ENCODE measurements around the gene CCDC88A.
"Not testable (repeated sequence)": the region's sequence is repeated elsewhere in the genome, so short reads cannot be mapped to it uniquely, and the experiment has no call there.

The CCDC88A gene

GRCh38 chr2:55450014-55450413 lies 30.4 kb upstream of the CCDC88A start:
- not testable (repeated sequence) for H3K9me3 ChIP-seq (ENCODE audit: control insufficient read depth, low read length); H4K8ac ChIP-seq (ENCODE audit: low read length); H2AK5ac ChIP-seq (ENCODE audit: low read length, severe bottlenecking); H2BK15ac ChIP-seq (ENCODE audit: low read depth, poor library complexity, severe bottlenecking); H2AFZ ChIP-seq (ENCODE audit: low read depth, low read length); H3K4me1 ChIP-seq (ENCODE audit: control insufficient read depth, insufficient read depth, low read depth, low read length); H3K14ac ChIP-seq (ENCODE audit: low read length in 2 of 2); H3K36me3 ChIP-seq (ENCODE audit: control insufficient read depth in 1 of 2, insufficient read depth in 2 of 2, low read depth in 1 of 2, low read length in 2 of 2); H2BK12ac ChIP-seq (ENCODE audit: low read length in 2 of 2); H3K18ac ChIP-seq (ENCODE audit: low read depth in 1 of 2, low read length in 2 of 2); H4K91ac ChIP-seq (ENCODE audit: low read length); H3K27me3 ChIP-seq (ENCODE audit: control insufficient read depth in 1 of 2, insufficient read depth in 1 of 2, low read length in 2 of 2); H3K9ac ChIP-seq (ENCODE audit: low read length); H2BK120ac ChIP-seq (ENCODE audit: low read depth, low read length); DNase-seq; H3K27ac ChIP-seq (ENCODE audit: low read length, poor library complexity, severe bottlenecking); H2BK5ac ChIP-seq (ENCODE audit: low read depth, low read length, poor library complexity, severe bottlenecking); H3K79me1 ChIP-seq (replicated peaks; ENCODE audit: low read length, poor library complexity, severe bottlenecking); H3K4me3 ChIP-seq (ENCODE audit: insufficient read depth in 1 of 2, low read depth in 1 of 2, low read length in 2 of 2); H3K23ac ChIP-seq (ENCODE audit: low read length in 2 of 2); H3K4ac ChIP-seq (ENCODE audit: low read depth in 1 of 2, low read length in 2 of 2); H3K4me2 ChIP-seq (ENCODE audit: low read length, poor library complexity, severe bottlenecking)
- 95% methylated on average over 3 of the region's 3 CpGs for WGBS

- H2AFZ ChIP-seq (ENCODE audit: low read depth, low read length); H4K8ac ChIP-seq (ENCODE audit: low read length); H3K27me3 ChIP-seq (ENCODE audit: control insufficient read depth in 1 of 2, insufficient read depth in 1 of 2, low read length in 2 of 2); H2AK5ac ChIP-seq (ENCODE audit: low read length, severe bottlenecking); H2BK120ac ChIP-seq (ENCODE audit: low read depth, low read length); H3K4ac ChIP-seq (ENCODE audit: low read depth in 1 of 2, low read length in 2 of 2); H2BK5ac ChIP-seq (ENCODE audit: low read depth, low read length, poor library complexity, severe bottlenecking); H3K9me3 ChIP-seq (ENCODE audit: control insufficient read depth, low read length); H3K27ac ChIP-seq (ENCODE audit: low read length, poor library complexity, severe bottlenecking); H3K36me3 ChIP-seq (ENCODE audit: control insufficient read depth in 1 of 2, insufficient read depth in 2 of 2, low read depth in 1 of 2, low read length in 2 of 2); H3K4me1 ChIP-seq (ENCODE audit: control insufficient read depth, insufficient read depth, low read depth, low read length); H3K4me3 ChIP-seq (ENCODE audit: insufficient read depth in 1 of 2, low read depth in 1 of 2, low read length in 2 of 2); H3K18ac ChIP-seq (ENCODE audit: low read depth in 1 of 2, low read length in 2 of 2); H3K4me2 ChIP-seq (ENCODE audit: low read length, poor library complexity, severe bottlenecking); H3K14ac ChIP-seq (ENCODE audit: low read length in 2 of 2); DNase-seq; H2BK12ac ChIP-seq (ENCODE audit: low read length in 2 of 2); H3K79me1 ChIP-seq (replicated peaks; ENCODE audit: low read length, poor library complexity, severe bottlenecking); H4K91ac ChIP-seq (ENCODE audit: low read length); H3K9ac ChIP-seq (ENCODE audit: low read length); H3K23ac ChIP-seq (ENCODE audit: low read length in 2 of 2); H2BK15ac ChIP-seq (ENCODE audit: low read depth, poor library complexity, severe bottlenecking): not testable (repeated sequence)
- 94% methylated on average over 29 of the region's 29 CpGs for WGBS
These were observed 22.5 kb upstream of the CCDC88A start for GRCh38 chr2:55442045-55442760.

- DNase-seq, result no peak
- H3K4me2 ChIP-seq (ENCODE audit: low read length, poor library complexity, severe bottlenecking), result no peak overlapping the region
- H3K18ac ChIP-seq (ENCODE audit: low read depth in 1 of 2, low read length in 2 of 2), result no peak overlapping the region
- no peak overlapping the region for H4K8ac ChIP-seq (ENCODE audit: low read length)
- H3K36me3 ChIP-seq (ENCODE audit: control insufficient read depth in 1 of 2, insufficient read depth in 2 of 2, low read depth in 1 of 2, low read length in 2 of 2), result no peaks in the 10 kb centered on the region
- no peak overlapping the region for H4K91ac ChIP-seq (ENCODE audit: low read length)
- H3K14ac ChIP-seq (ENCODE audit: low read length in 2 of 2), result no peak overlapping the region
- H2BK15ac ChIP-seq (ENCODE audit: low read depth, poor library complexity, severe bottlenecking), result no peak overlapping the region
- no peaks in the 10 kb centered on the region for H3K4me1 ChIP-seq (ENCODE audit: control insufficient read depth, insufficient read depth, low read depth, low read length)
- no peak overlapping the region for H3K4me3 ChIP-seq (ENCODE audit: insufficient read depth in 1 of 2, low read depth in 1 of 2, low read length in 2 of 2)
- no peak overlapping the region for H2BK12ac ChIP-seq (ENCODE audit: low read length in 2 of 2)
- WGBS, result 66% methylated on average over 3 of the region's 4 CpGs
- H2BK5ac ChIP-seq (ENCODE audit: low read depth, low read length, poor library complexity, severe bottlenecking), result no peak overlapping the region
- no peak overlapping the region for H3K23ac ChIP-seq (ENCODE audit: low read length in 2 of 2)
- no peaks in the 10 kb centered on the region for H3K27me3 ChIP-seq (ENCODE audit: control insufficient read depth in 1 of 2, insufficient read depth in 1 of 2, low read length in 2 of 2)
- no peaks in the 10 kb centered on the region for H3K79me1 ChIP-seq (replicated peaks; ENCODE audit: low read length, poor library complexity, severe bottlenecking)
- H3K4ac ChIP-seq (ENCODE audit: low read depth in 1 of 2, low read length in 2 of 2), result no peak overlapping the region
- H2AK5ac ChIP-seq (ENCODE audit: low read length, severe bottlenecking), result no peak overlapping the region
- H2AFZ ChIP-seq (ENCODE audit: low read depth, low read length), result no peak overlapping the region
- no peak overlapping the region for H2BK120ac ChIP-seq (ENCODE audit: low read depth, low read length)
- H3K27ac ChIP-seq (ENCODE audit: low read length, poor library complexity, severe bottlenecking), result no peak overlapping the region
- H3K9me3 ChIP-seq (ENCODE audit: control insufficient read depth, low read length), result no peaks in the 10 kb centered on the region
- no peak overlapping the region for H3K9ac ChIP-seq (ENCODE audit: low read length)
These were observed 21.7 kb upstream of the CCDC88A start for GRCh38 chr2:55441280-55441892.

- Histone ChIP-seq H3K4me3 (ENCODE audit: insufficient read depth in 1 of 2, low read depth in 1 of 2, low read length in 2 of 2) (no peak overlapping the region), H2BK5ac (ENCODE audit: low read depth, low read length, poor library complexity, severe bottlenecking) (no peak overlapping the region), H4K91ac (ENCODE audit: low read length) (no peak overlapping the region), H3K4ac (ENCODE audit: low read depth in 1 of 2, low read length in 2 of 2) (no peak overlapping the region), H2BK120ac (ENCODE audit: low read depth, low read length) (no peak overlapping the region), H4K8ac (ENCODE audit: low read length) (no peak overlapping the region), H2AK5ac (ENCODE audit: low read length, severe bottlenecking) (no peak overlapping the region), H3K27ac (ENCODE audit: low read length, poor library complexity, severe bottlenecking) (no peak overlapping the region), H3K14ac (ENCODE audit: low read length in 2 of 2) (no peak overlapping the region), H3K4me2 (ENCODE audit: low read length, poor library complexity, severe bottlenecking) (no peak overlapping the region), H2AFZ (ENCODE audit: low read depth, low read length) (no peak overlapping the region), H3K79me1 (replicated peaks; ENCODE audit: low read length, poor library complexity, severe bottlenecking) (no peaks in the 10 kb centered on the region), H3K36me3 (ENCODE audit: control insufficient read depth in 1 of 2, insufficient read depth in 2 of 2, low read depth in 1 of 2, low read length in 2 of 2) (no peaks in the 10 kb centered on the region), H3K9ac (ENCODE audit: low read length) (no peak overlapping the region), H3K23ac (ENCODE audit: low read length in 2 of 2) (no peak overlapping the region), H3K18ac (ENCODE audit: low read depth in 1 of 2, low read length in 2 of 2) (no peak overlapping the region), H3K9me3 (ENCODE audit: control insufficient read depth, low read length) (no peaks in the 10 kb centered on the region), H3K4me1 (ENCODE audit: control insufficient read depth, insufficient read depth, low read depth, low read length) (no peaks in the 10 kb centered on the region), H2BK12ac (ENCODE audit: low read length in 2 of 2) (no peak overlapping the region), H3K27me3 (ENCODE audit: control insufficient read depth in 1 of 2, insufficient read depth in 1 of 2, low read length in 2 of 2) (no peaks in the 10 kb centered on the region), H2BK15ac (ENCODE audit: low read depth, poor library complexity, severe bottlenecking) (no peak overlapping the region)
- DNase-seq, result no peak
- 100% methylated on average over 1 of the region's 1 CpG for WGBS
These were observed 19.4 kb upstream of the CCDC88A start for GRCh38 chr2:55439101-55439397.
